Activated CD8-positive, alpha-beta memory T cell treated with anti-CD3 and anti-CD28 coated beads, Interleukin-2, amount 50 U/mL, for 24 hours (primary cell): ENCODE data around the gene UBE2K.
"Not testable (repeated sequence)": the region's sequence is repeated elsewhere in the genome, so short reads cannot be mapped to it uniquely, and the experiment has no call there.

Experiments used
- DNase-seq: peaks from one replicate; pipeline ENCODE4 v3.0.0-alpha.2; 2020; ENCODE audit errors: extremely low read depth

The UBE2K gene

DNA sequence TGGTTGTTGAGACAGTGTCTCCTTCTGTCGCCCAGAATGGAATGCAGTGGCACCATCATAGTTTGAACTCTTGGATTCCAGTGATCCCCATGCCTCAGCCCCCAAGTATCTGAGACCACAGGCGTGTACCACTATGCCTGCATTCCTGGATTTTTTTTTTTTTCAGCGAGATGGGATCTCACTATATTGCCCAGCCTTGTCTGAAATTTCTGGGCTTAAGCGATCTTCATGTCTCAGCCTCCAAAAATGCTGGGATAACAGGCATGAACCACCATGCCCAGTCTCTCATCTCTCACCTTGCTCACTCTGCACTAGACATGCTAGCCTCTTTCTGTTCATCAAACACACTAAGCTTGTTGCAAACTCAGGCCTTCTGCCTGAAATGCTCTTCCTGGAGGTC is 104.1 kb downstream of the UBE2K start:
- DNase-seq: no peak

DNA sequence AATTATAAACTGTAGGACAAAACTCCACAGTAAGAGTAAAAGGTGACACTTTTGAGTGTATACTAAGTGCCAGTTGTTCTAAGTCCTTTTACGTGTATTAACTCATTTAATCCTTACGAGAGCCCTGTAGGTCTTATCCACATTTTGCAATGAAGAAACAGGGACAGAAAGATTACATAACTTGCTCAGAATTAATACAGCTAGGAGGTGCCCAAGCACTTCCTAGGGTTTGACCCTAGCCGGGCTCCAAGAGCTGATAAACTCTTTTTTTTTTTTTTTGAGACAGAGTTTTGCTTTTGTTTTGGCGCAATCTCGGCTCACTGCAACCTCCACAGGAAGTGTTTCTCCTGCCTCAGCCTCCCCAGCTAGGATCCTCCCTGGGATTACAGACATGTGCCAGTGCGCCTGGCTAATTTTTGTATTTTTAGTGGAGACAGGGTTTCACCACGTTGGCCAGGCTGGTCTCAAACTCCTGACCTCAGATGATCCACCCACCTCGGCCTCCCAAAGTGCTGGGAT is 110.4 kb downstream of the UBE2K start:
- no peak for DNase-seq

DNA sequence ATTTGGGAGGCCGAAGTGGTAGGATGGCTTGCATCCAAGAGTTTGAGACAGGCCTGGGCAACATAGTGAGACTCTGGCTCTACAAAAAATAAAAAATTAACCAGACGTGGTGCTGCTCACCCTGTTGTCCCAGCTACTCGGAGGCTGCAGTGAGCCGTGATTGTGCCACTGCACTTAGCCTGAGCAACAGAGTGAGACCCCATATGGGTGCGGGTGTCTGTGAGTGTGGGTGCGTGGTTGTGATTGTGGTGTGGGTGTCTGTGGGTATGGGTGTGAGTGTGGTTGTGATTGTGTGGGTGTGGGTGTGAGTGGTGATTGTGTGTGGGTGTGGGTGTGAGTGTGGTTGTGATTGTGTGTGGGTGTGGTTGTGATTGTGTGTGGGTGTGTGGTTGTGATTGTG is 114.6 kb downstream of the UBE2K start:
- no peak for DNase-seq

DNA sequence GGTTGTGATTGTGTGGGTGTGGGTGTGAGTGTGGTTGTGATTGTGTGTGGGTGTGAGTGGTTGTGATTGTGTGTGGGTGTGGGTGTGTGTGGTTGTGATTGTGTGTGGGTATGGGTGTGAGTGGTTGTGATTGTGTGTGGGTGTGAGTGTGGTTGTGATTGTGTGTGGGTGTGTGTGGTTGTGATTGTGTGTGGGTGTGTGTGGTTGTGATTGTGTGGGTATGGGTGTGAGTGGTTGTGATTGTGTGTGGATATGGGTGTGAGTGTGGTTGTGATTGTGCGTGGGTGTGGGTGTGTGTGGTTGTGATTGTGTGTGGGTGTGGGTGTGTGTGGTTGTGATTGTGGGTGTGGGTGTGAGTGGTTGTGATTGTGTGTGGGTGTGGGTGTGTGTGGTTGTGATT is 115.1 kb downstream of the UBE2K start:
- DNase-seq: not testable (repeated sequence)

DNA sequence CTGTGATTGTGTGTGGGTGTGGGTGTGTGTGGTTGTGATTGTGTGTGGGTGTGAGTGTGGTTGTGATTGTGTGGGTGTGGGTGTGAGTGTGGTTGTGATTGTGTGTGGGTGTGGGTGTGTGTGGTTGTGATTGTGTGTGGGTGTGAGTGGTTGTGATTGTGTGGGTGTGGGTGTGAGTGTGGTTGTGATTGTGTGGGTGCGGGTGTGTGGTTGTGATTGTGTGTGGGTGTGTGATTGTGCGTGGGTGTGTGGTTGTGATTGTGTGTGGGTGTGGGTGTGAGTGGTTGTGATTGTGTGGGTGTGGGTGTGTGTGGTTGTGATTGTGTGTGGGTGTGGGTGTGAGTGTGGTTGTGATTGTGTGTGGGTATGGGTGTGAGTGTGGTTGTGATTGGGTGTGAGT is 115.8 kb downstream of the UBE2K start:
- not testable (repeated sequence) for DNase-seq

DNA sequence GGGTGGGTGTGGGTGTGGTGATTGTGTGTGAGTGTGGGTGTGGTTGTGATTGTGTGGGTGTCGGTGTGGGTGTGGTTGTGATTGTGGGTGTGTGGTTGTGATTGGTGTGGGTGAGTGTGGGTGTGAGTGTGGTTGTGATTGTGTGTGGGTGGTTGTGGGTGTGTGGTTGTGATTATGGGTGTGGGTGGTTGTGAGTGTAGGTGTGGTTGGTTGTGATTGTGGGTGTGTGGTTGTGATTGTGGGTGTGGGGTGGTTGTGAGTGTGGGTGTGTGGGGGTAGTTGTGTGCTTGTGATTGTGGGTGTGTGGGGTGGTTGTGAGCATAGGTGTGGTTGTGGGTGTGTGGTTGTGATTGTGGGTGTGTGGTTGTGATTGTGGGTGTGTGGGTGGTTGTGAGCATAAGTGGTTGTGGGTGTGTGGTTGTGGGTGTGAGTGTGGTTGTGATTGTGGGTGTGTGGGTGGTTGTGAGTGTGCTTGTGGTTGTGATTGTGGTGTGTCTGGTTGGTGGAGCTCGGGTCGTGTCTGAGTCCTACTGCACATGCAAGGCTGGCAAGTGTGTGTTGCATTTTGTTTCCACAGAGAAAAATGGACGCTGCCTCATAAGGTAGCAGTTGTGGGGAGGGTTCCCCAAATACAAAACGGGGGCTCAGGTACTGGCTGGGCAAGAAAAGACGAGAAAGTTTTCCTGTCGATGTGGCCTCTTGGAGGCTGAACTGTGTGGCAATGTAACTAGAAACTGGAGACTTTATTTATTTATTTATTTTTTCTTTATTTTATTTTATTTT is 116.7 kb downstream of the UBE2K start:
- no peak for DNase-seq

DNA sequence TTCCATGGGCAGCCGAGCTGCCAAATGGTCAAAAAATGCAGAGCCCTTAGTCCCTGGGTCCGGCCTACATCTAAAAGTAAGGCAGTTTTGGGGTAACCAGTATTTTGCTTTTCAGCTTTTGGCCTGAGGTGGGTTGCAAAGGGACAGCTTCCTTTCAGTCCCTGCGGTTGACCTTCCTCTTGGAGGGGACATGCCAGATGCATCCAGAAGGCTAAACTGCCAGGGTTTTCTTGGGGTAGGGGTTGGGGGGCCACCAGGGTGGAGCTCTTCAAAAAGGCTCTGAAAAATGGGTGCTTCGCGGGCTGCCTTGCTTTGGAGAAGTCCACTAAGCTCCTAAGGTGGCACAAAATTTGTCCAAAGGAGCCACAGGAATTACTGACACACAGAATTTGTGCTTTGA is 120.7 kb downstream of the UBE2K start:
- DNase-seq: no peak

DNA sequence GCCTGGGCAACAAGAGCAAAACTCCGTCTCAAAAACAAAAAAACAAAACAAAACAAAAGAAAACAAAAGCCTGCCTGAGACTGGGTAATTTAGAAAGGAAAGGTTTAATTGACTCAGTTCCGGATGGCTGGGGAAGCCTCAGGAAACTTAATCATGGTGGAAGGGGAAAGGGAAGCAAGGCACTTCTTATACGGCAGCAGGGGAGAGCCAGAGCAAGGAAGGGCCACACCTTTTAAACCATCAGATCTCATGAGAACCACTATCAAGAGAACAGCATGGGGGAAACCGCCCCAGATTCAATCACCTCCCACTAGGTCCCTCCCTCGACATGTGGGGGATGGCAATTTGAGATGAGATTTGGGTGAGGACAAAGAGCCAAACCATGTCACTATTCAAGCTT is 122.2 kb downstream of the UBE2K start:
- no peak for DNase-seq

DNA sequence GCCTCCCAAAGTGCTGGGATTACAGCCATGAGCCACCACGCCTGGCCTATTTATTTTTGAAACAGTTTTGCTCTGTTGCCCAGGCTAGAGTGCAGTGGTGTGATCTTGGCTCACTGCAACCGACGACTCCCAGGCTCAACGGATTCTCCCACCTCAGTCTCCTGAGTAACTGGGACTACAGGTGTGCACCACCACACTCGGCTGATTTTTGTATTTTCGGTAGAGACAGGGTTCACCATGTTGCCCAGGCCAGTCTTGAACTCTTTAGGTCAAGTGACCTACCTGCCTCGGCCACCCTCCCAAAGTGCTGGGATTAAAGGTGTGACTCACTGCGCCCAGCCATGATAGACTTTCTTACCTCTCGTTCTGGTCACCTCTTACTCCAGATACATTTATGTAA is 124.0 kb downstream of the UBE2K start:
- no peak for DNase-seq

DNA sequence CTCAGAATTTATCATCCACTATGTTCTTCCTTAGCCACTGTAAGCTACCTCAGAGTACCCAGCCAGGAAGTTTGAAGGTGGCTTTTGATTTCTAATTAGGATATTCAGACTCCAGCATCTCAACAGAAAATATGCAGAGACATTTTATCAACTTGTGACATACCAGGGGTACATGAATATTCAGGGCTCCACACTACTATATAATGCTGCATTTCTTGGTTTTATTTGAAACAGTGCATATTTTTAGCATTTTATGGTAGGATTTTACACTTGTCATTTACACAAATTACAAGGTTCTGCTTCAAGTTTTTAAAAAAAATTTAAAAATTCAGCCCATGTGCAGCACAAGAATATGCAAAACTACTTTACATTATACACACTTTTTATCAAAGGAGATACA is 124.7 kb downstream of the UBE2K start:
- DNase-seq: no peak

DNA sequence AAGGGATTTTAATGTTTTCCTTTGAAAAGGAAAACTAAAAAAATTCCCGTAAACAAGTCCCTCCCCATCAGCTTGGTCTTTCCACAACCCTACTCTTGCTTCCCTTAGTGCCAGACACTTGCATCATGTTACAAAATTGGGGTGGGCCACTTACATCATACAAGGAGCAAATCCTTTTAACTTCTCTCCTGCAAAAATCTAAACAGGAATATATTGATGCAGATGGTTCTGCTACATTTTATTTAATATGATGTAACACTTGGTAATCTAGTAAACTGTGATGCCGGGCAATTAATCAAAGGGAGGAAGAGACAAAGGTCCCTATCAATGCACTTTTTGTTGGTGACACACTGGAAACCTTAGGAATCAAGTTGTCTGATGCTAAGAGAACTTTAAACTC is 125.3 kb downstream of the UBE2K start:
- no peak for DNase-seq

DNA sequence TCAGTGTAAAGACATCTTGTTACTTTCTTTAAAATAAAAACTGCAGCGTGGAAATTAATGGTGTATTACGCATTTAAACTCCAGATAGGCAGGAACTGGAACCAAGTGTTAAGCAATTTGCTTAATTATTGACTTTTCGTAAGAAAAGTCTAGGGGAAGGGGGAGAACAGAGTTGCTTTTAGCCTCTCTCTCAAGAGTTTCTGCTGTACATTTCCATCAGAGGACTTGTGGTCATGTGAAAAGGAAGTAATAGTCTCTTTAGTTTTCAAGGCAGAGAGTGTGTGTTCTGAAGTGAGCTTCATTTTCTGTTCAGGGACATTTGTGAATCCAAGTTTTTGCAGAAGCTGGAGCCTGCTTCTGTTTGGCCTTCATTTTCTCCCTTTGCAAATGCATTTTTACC is 127.2 kb downstream of the UBE2K start:
- DNase-seq: no peak

DNA sequence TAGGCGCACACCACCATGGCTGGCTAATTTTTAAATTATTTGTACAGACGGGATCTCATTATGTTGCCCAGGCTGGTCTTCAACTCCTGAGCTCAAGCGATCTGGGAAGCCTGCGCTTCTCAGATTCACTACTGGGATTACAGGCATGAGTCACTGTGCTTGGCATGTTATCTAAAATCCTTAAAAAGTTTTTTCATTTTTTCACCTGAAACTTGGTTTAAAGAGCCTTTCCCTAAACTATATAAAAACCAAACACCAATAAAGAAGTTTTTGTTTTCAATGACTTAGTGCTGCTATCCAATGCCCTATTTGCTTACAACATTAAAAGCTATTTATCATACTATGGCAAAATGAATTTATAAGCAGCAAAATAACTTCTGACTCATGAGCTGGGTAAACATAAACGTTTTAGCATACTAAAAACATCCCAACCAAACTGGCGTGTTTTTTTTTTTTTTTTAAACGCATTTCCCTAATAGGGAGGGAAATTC is 127.8 kb downstream of the UBE2K start:
- no peak for DNase-seq
